Rectal smooth muscle tissue (tissue), 1 donor: Measurements from ENCODE around the gene STK11.

Source experiments
- H3K27ac ChIP-seq: one replicate; pipeline ENCODE4 v1.7.0; 2013; ENCODE audit warnings: low read depth, low read length, inconsistent platforms
- H3K27me3 ChIP-seq: one replicate; pipeline ENCODE4 v1.7.0; 2013; ENCODE audit warnings: low read length; ENCODE audit not compliant: control insufficient read depth, insufficient read depth
- H3K36me3 ChIP-seq: one replicate; pipeline ENCODE4 v1.7.0; 2013; ENCODE audit warnings: low read length; ENCODE audit not compliant: control insufficient read depth, insufficient read depth
- H3K4me1 ChIP-seq: one replicate; pipeline ENCODE4 v1.7.0; 2013; ENCODE audit warnings: low read length; ENCODE audit not compliant: control insufficient read depth, insufficient read depth
- H3K4me3 ChIP-seq: one replicate; pipeline ENCODE4 v1.7.0; 2013; ENCODE audit warnings: low read length
- H3K9ac ChIP-seq: one replicate; pipeline ENCODE4 v1.7.0; 2013; ENCODE audit warnings: low read length

Gene STK11

GRCh38 chr19:1205114-1206099 is at the start of gene STK11:
Gene STK11, plus strand, starts transcription at chr19:1205778. Its CDS starts 1,136 bp downstream, at chr19:1206914.
- Histone ChIP-seq H3K27me3 (no peaks in the 10 kb centered on the region), H3K9ac (peak within 1 kb of the TSS; percentile 87), H3K4me1 (peaks cover 12% of the 10 kb centered on the region), H3K27ac (peak within 1 kb of the TSS; percentile 79), H3K36me3 (no peaks in the 10 kb centered on the region), H3K4me3 (peak within 1 kb of the TSS; percentile 84)

- no peak overlapping the region for H3K4me3 ChIP-seq
- H3K27ac ChIP-seq, result no peak overlapping the region
- no peaks in the 10 kb centered on the region for H3K4me1 ChIP-seq
- peaks cover 2% of the 10 kb centered on the region for H3K36me3 ChIP-seq
- no peaks in the 10 kb centered on the region for H3K27me3 ChIP-seq
- H3K9ac ChIP-seq, result no peak overlapping the region
Measured at GRCh38 chr19:1156305-1156801, 49.2 kb upstream of the STK11 start.

- Histone ChIP-seq H3K36me3 (no peaks in the 10 kb centered on the region), H3K4me1 (no peaks in the 10 kb centered on the region), H3K9ac (no peak overlapping the region), H3K27ac (no peak overlapping the region), H3K4me3 (no peak overlapping the region), H3K27me3 (no peaks in the 10 kb centered on the region)
Measured at GRCh38 chr19:1156830-1157615, 48.6 kb upstream of the STK11 start.

- H3K27me3 ChIP-seq, result no peaks in the 10 kb centered on the region
- peaks cover 2% of the 10 kb centered on the region for H3K36me3 ChIP-seq
- no peak overlapping the region for H3K9ac ChIP-seq
- no peaks in the 10 kb centered on the region for H3K4me1 ChIP-seq
- H3K4me3 ChIP-seq, result no peak overlapping the region
- H3K27ac ChIP-seq, result no peak overlapping the region
Measured at GRCh38 chr19:1157931-1158884, 47.4 kb upstream of the STK11 start.

GRCh38 chr19:1158885-1159448 is 46.6 kb upstream of the STK11 start:
- Histone ChIP-seq H3K4me1 (no peaks in the 10 kb centered on the region), H3K27ac (no peak overlapping the region), H3K27me3 (no peaks in the 10 kb centered on the region), H3K4me3 (no peak overlapping the region), H3K36me3 (peaks cover 2% of the 10 kb centered on the region), H3K9ac (no peak overlapping the region)

- Histone ChIP-seq H3K4me3 (no peak overlapping the region), H3K27ac (no peak overlapping the region), H3K36me3 (peaks cover 2% of the 10 kb centered on the region), H3K4me1 (no peaks in the 10 kb centered on the region), H3K27me3 (no peaks in the 10 kb centered on the region), H3K9ac (no peak overlapping the region)
Measured at GRCh38 chr19:1159864-1160595, 45.5 kb upstream of the STK11 start.

GRCh38 chr19:1161716-1162115 is 43.9 kb upstream of the STK11 start:
- no peaks in the 10 kb centered on the region for H3K27me3 ChIP-seq
- H3K9ac ChIP-seq, result no peak overlapping the region
- H3K4me1 ChIP-seq, result no peaks in the 10 kb centered on the region
- no peak overlapping the region for H3K27ac ChIP-seq
- H3K4me3 ChIP-seq, result no peak overlapping the region
- peaks cover 2% of the 10 kb centered on the region for H3K36me3 ChIP-seq

- no peak overlapping the region for H3K27ac ChIP-seq
- H3K36me3 ChIP-seq, result peaks cover 2% of the 10 kb centered on the region
- no peak overlapping the region for H3K9ac ChIP-seq
- no peak overlapping the region for H3K4me3 ChIP-seq
- H3K4me1 ChIP-seq, result no peaks in the 10 kb centered on the region
- no peaks in the 10 kb centered on the region for H3K27me3 ChIP-seq
Measured at GRCh38 chr19:1162404-1163282, 42.9 kb upstream of the STK11 start.

- H3K36me3 ChIP-seq, result peaks cover 2% of the 10 kb centered on the region
- peaks cover 4% of the 10 kb centered on the region for H3K4me1 ChIP-seq
- H3K9ac ChIP-seq, result no peak overlapping the region
- no peaks in the 10 kb centered on the region for H3K27me3 ChIP-seq
- no peak overlapping the region for H3K4me3 ChIP-seq
- no peak overlapping the region for H3K27ac ChIP-seq
Measured at GRCh38 chr19:1163283-1163933, 42.2 kb upstream of the STK11 start.
